ENCODE measurements around the gene MED7.

DNA sequence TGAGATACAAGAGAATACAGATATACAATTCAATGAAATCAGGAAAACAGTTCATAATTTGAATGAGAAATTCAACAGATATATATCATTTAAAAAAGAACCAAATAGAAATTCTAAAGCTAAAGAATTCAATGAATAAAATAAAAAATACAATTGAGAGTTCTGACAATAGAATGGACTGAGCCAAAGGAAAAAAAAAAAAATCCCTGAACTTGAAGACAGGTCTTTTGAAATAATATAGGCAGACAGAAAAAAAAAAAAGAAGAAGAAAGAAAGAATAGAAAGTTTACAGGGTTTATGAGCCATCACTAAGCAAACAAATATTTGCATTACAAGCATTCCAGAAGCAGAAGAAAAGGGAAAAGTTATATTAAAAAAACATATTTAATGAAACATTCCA lies 21.0 kb downstream of the MED7 start:
- TF ChIP-seq, protein P1, sequence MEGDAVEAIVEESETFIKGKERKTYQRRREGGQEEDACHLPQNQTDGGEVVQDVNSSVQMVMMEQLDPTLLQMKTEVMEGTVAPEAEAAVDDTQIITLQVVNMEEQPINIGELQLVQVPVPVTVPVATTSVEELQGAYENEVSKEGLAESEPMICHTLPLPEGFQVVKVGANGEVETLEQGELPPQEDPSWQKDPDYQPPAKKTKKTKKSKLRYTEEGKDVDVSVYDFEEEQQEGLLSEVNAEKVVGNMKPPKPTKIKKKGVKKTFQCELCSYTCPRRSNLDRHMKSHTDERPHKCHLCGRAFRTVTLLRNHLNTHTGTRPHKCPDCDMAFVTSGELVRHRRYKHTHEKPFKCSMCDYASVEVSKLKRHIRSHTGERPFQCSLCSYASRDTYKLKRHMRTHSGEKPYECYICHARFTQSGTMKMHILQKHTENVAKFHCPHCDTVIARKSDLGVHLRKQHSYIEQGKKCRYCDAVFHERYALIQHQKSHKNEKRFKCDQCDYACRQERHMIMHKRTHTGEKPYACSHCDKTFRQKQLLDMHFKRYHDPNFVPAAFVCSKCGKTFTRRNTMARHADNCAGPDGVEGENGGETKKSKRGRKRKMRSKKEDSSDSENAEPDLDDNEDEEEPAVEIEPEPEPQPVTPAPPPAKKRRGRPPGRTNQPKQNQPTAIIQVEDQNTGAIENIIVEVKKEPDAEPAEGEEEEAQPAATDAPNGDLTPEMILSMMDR (IDR thresholded peaks at IDR 0.05; ENCODE audit: borderline replicate concordance, extremely low read depth, low read length, poor library complexity, severe bottlenecking) = no peak
- TF ChIP-seq EZH2 (IDR thresholded peaks at IDR 0.05; ENCODE audit: borderline replicate concordance, low read depth, low read length, severe bottlenecking) = no peak
